Spleen (tissue), 11 donors: Measurements from ENCODE around the gene MCF2L. TPM values are rescaled to one million over a fixed set of nuclear protein-coding genes. Genes with fewer than 3 reads are reported as not detected.

Experiments used
- DNase-seq: peaks from one replicate; pipeline ENCODE4 v3.0.0-alpha.2; 2020
- H3K27ac ChIP-seq, 8 donors: fragments of 200-600 bp; sonication (generic) in 7 of 8; 1 replicate in 4 of 8; 2 replicates in 4 of 8; pipeline versions ENCODE4 v1.5.0 to v1.8.0; 2016 to 2021; ENCODE audit warnings: inconsistent platforms in 4 of 8, mild to moderate bottlenecking in 4 of 8, moderate library complexity in 1 of 8
- H3K27me3 ChIP-seq, 7 donors: fragments of 200-600 bp; sonication (generic) in 6 of 7; replicated peaks in 1 of 7; 1 replicate in 4 of 7; 2 replicates in 3 of 7; pipeline versions ENCODE4 v1.5.0 to v1.8.0; 2016 to 2021; ENCODE audit warnings: inconsistent platforms in 3 of 7, mild to moderate bottlenecking in 1 of 7
- H3K36me3 ChIP-seq, 6 donors: fragments of 200-600 bp; sonication (generic) in 5 of 6; 1 replicate in 4 of 6; 2 replicates in 2 of 6; pipeline versions ENCODE4 v1.5.0 to v1.8.0; 2016 to 2021; ENCODE audit warnings: inconsistent platforms in 2 of 6
- H3K4me1 ChIP-seq, 6 donors: fragments of 200-600 bp; sonication (generic) in 5 of 6; 1 replicate in 3 of 6; 2 replicates in 3 of 6; pipeline versions ENCODE4 v1.5.0 to v1.8.0; 2016 to 2021; ENCODE audit warnings: inconsistent platforms in 3 of 6
- H3K4me3 ChIP-seq, 8 donors: fragments of 200-600 bp; sonication (generic) in 7 of 8; 1 replicate in 4 of 8; 2 replicates in 4 of 8; pipeline versions ENCODE4 v1.5.0 to v1.8.0; 2016 to 2021; ENCODE audit warnings: inconsistent platforms in 4 of 8, mild to moderate bottlenecking in 4 of 8, moderate library complexity in 2 of 8
- H3K9me3 ChIP-seq, 8 donors: fragments of 200-600 bp; sonication (generic) in 7 of 8; 1 replicate in 4 of 8; 2 replicates in 4 of 8; pipeline versions ENCODE4 v1.5.0 to v1.8.0; 2016 to 2021; ENCODE audit warnings: inconsistent platforms in 4 of 8
- CTCF ChIP-seq, 11 experiments: fragments of 200-600 bp in 7 of 11; fragments of 450-650 bp in 4 of 11; sonication (generic) in 4 of 11; IDR thresholded peaks in 8 of 11; conservative IDR thresholded peaks in 3 of 11; 1 replicate in 7 of 11; 2 replicates in 4 of 11; pipeline versions ENCODE4 v1.4.0 to v1.8.0; 2016 to 2021; ENCODE audit warnings: antibody characterized with exemption in 11 of 11, inconsistent platforms in 4 of 11, mild to moderate bottlenecking in 1 of 11
- POLR2A ChIP-seq, 3 donors: fragments of 450-650 bp; IDR thresholded peaks; one replicate each; pipeline ENCODE4 v1.5.1; 2017; ENCODE audit warnings: antibody characterized with exemption in 3 of 3, mild to moderate bottlenecking in 1 of 3
- POLR2AphosphoS5 ChIP-seq, 3 donors: sonication (generic); formaldehyde crosslinking; IDR thresholded peaks; one replicate each; pipeline ENCODE4 v1.5.1; 2017; ENCODE audit warnings: antibody characterized with exemption in 3 of 3
- WGBS, 5 donors: extraction: QIAGEN DNeasy Blood & Tissue Kit in 3 of 5; methylation state at CpG; one replicate each; pipeline versions ENCODE4 v1.1.5 to v1.1.7; 2013 to 2018; 5-methylcytosine and 5-hydroxymethylcytosine counted together
- intact Hi-C: fragments of 100-400 bp; cut with DNase I; formaldehyde crosslinking; loops from one replicate; pipeline ENCODE4 v1.15.0; 2023; ENCODE audit warnings: low total_unique reads
- polyA plus RNA-seq, 3 donors: library from polyadenylated mRNA; stranded (reverse); fragments of 200-250 nt; gene quantifications; one replicate each; pipeline ENCODE4 v1.2.1, GENCODE V29; 2013
- total RNA-seq, 7 donors: library from RNA; depleted of rRNA in 3 of 7; stranded (reverse); fragments of >200 nt in 3 of 7; fragmentation: NEBNext Ultra II Directional in 4 of 7; extraction: Animal tissue kit (Norgen Biotek cat#: 25700) in 4 of 7; gene quantifications; one replicate each; pipeline versions ENCODE4 v1.1.0 to v1.2.1, GENCODE V29; 2016 to 2021
- donor health status: healthy with polysubstance abuse.
- donor health status: DM: no; HTN: no; CAD: no; lungs with moderate emphysema.
- donor health status: DM: no; HTN: no; CAD: no.
- donor health status: Bipolar disorder and iron deficiency.
- donor health status: healthy.
- donor health status: DM: no; HTN: no; CAD: no.
- donor health status: DM: yes; HTN: yes; CAD: no.

MCF2L gene
- total and polyA plus RNA-seq, 10 donors, result 4.3 to 21.4 (median 13.0) TPM

DNA sequence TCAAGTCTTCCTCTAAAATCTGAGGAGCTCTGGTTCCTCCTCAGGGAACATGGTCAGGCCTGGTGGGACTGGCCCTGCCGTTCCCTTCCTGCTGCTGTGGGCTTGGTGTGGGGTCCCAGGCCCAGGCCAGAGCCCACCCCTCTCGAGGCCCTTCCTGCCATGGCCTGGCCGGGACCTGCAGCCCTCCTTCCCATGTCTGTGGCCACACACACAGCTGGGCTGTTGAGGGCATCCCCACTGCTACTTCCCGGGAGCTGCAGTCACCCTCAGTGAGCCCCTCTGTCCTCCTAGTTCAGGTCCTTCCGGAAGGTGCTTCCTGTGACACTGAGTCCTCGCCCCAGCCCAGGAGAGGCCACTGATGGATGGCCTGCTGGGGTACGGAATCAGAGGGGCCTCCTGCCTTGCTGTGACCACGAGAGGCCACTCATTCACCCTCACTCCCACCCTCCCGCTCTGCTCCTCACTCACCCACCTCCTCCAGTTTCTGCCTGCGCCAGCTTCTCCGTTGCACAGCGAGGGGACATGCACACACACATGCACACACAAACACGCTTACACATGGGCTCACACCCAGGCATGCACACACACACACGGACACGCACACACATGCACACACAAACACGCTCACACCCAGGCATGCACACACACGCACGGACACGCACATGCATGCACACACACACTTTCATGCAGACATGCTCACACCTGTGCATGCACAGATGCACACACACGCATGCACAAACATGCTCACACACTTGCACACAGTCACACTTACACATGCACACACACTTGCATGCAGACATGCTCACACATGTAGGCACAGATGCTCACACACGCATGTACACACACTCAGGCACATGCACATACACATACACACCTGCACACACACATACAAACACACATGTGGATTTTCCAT, 7.3 kb upstream of the MCF2L start:
- intact Hi-C loops, result no loop called here
- H3K27ac ChIP-seq, result no peak overlapping the region

DNA sequence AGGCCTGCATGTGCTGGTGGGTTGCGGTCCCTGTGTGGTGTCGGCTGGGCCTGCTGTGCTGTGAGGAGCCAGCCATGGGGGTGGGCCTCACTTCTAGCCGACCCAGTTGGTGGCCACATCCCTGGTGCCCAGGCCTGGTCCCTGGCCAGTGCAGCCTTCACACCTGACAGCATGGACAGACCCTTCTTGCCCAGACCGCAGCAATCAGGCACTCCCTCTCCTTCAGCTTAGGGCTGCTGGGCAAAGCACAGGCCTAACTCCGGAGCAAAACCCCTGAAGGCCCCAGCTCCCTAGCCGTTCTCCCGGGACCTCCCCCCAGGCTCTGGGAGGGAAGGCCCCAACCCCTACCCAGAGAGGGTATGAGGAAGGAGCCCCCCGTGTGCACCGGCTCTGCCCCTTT, 6.6 kb upstream of the MCF2L start:
- Histone ChIP-seq H3K4me1 (peaks cover 0 to 9% (median 3%) of the 10 kb centered on the region in 6 donors), H3K36me3 (no peaks in the 10 kb centered on the region), H3K4me3 (no peak overlapping the region), H3K9me3 (no peaks in the 10 kb centered on the region), H3K27ac (no peak overlapping the region), H3K27me3 (peaks cover 0 to 29% (median 0%) of the 10 kb centered on the region in 7 donors)
- WGBS, 5 donors, result 44 to 90% (median 82%) methylated on average over 2 to 9 of the region's 9 CpGs
- DNase-seq, result peak; percentile 56
- intact Hi-C loops, result no loop called here
- no peak for TF ChIP-seq CTCF (IDR thresholded peaks at IDR 0.05 in 8 of 11, conservative IDR thresholded peaks at IDR 0.05 in 3 of 11)
- TF ChIP-seq POLR2AphosphoS5 (IDR thresholded peaks at IDR 0.05), result no peak
- no peak for TF ChIP-seq POLR2A (IDR thresholded peaks at IDR 0.05)

More for the DNA sequence above, 7.3 kb upstream of the MCF2L start:
- 72 to 85% (median 82%) methylated on average over 20 to 21 of the region's 21 CpGs for whole genome bisulfite sequencing, 5 donors
- H3K9me3 ChIP-seq, result no peaks in the 10 kb centered on the region
- H3K27me3 ChIP-seq, result peaks cover 0 to 29% (median 0%) of the 10 kb centered on the region in 7 donors
- peaks cover 0 to 9% (median 3%) of the 10 kb centered on the region in 6 donors for H3K4me1 ChIP-seq
- H3K36me3 ChIP-seq, result no peaks in the 10 kb centered on the region
- H3K4me3 ChIP-seq, result no peak overlapping the region
- DNase-seq, result peak; percentile 69
- no peak for TF ChIP-seq POLR2A (IDR thresholded peaks at IDR 0.05)
- TF ChIP-seq CTCF (IDR thresholded peaks at IDR 0.05 in 8 of 11, conservative IDR thresholded peaks at IDR 0.05 in 3 of 11), result no peak
- TF ChIP-seq POLR2AphosphoS5 (IDR thresholded peaks at IDR 0.05), result no peak

DNA sequence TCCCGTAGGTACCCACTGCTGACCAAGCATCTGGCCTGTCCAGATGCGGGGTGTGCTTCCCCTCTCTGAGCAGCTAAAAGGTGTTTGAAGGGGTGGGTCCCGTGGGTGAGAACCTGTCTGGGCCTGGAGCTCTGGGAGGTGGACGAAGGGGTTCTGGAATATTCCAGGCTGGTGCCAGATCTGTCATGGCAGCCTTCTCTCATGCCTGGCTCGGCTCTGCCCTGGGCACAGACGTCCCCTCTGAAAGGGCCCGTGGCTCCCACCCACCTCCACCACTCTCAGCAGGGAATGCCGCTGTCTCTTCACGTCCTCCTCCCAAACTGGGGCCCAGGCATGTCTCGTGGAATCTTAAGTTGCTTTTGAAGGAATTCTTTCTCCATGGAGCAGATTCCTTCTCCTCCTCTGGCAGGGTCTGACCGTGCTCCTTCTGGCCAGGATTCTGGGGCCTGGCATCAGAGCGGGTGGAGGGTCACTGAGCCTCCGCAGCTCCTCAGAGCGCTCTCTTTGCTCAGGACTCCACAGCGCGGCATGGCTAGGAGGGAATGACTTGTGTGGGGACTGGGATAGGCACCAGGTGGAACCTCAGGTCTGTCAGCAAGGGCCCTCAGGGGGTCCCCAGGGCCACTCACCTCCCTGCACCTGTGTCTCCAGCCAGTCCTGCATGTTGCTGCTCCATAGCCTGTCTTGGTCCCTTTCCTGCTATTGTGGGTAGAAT, 5.9 kb upstream of the MCF2L start:
- 74 to 91% (median 82%) methylated on average over 11 to 16 of the region's 16 CpGs for WGBS, 5 donors
- intact Hi-C loops, result no loop called here
- Histone ChIP-seq H3K27ac (no peak overlapping the region), H3K4me1 (peaks cover 0 to 12% (median 3%) of the 10 kb centered on the region in 6 donors), H3K36me3 (no peaks in the 10 kb centered on the region), H3K27me3 (peaks cover 0 to 35% (median 0%) of the 10 kb centered on the region in 7 donors), H3K4me3 (no peak overlapping the region), H3K9me3 (no peaks in the 10 kb centered on the region)
- peak; percentile 54 for DNase-seq
- TF ChIP-seq POLR2A (IDR thresholded peaks at IDR 0.05), result no peak
- no peak for TF ChIP-seq POLR2AphosphoS5 (IDR thresholded peaks at IDR 0.05)
- TF ChIP-seq CTCF (IDR thresholded peaks at IDR 0.05 in 8 of 11, conservative IDR thresholded peaks at IDR 0.05 in 3 of 11), result no peak

- Histone ChIP-seq H3K27ac (no peak overlapping the region), H3K4me3 (no peak overlapping the region), H3K4me1 (peaks cover 0 to 18% (median 9%) of the 10 kb centered on the region in 6 donors), H3K27me3 (peaks cover 0 to 35% (median 5%) of the 10 kb centered on the region in 7 donors), H3K36me3 (no peaks in the 10 kb centered on the region), H3K9me3 (no peaks in the 10 kb centered on the region)
- no peak for TF ChIP-seq POLR2AphosphoS5 (IDR thresholded peaks at IDR 0.05)
- TF ChIP-seq CTCF (IDR thresholded peaks at IDR 0.05 in 8 of 11, conservative IDR thresholded peaks at IDR 0.05 in 3 of 11), result no peak
- no peak for TF ChIP-seq POLR2A (IDR thresholded peaks at IDR 0.05)
- 83 to 97% (median 92%) methylated on average over 9 to 11 of the region's 11 CpGs for WGBS, 5 donors
- peak; percentile 63 for DNase-seq
- intact Hi-C loops, result no loop called here
These were observed 5.4 kb upstream of the MCF2L start for GRCh38 chr13:112963641-112964040.
